HepG2 (cell line): ENCODE results near the gene POU4F3. TPM values are rescaled to one million over a fixed set of nuclear protein-coding genes. Genes with fewer than 3 reads are reported as not detected.

Experiments
- ATAC-seq: fragments of 200-7000 bp; cut with Tn5 transposase; 3 replicates; pipeline ENCODE4 v1.9.1; 2020; ENCODE audit warnings: mild to moderate bottlenecking, moderate library complexity
- BruUV-seq: library from RNA; stranded (reverse); fragments of 400-500 nt; replicated peaks from 2 replicates; lab custom pipeline; 2021; lab: Mats Ljungman, UMichigan
- CTCF ChIA-PET: fragments of 300-600 bp; formaldehyde crosslinking; extraction: SDS; loops from one replicate; lab custom pipeline; 2021; ENCODE audit warnings: low total read pairs, inconsistent platforms, low intra/inter-chr PET ratio; lab: Yijun Ruan, JAX
- POLR2A ChIA-PET: fragments of 350-600 bp; sonication (Branson Sonifier 250); formaldehyde crosslinking; loops from one replicate; lab custom pipeline; 2020; ENCODE audit warnings: antibody characterized with exemption, inconsistent platforms; lab: Yijun Ruan, JAX
- DNase-seq: peaks from one replicate; pipeline ENCODE4 v3.0.0-alpha.2; 2015; ENCODE audit warnings: low spot score
- FAIRE-seq: peaks from 3 replicates; lab custom pipeline; 2011; peaks lifted over from hg19 to GRCh38; lab: Jason Lieb, UNC
- H2AFZ ChIP-seq: one replicate; pipeline ENCODE4 v1.6.1; 2011; ENCODE audit warnings: low read length, inconsistent platforms
- H3K27ac ChIP-seq: fragments of 300-600 bp; 3 replicates; pipeline ENCODE4 v1.8.0; 2011; ENCODE audit warnings: mixed run types, mild to moderate bottlenecking, mixed read lengths, low read length, inconsistent platforms; ENCODE audit not compliant: insufficient read depth; ENCODE audit errors: extremely low read length
- H3K27me3 ChIP-seq, 2 experiments: fragments of 200-600 bp in 1 of 2; 2 replicates in 1 of 2; 3 replicates in 1 of 2; pipeline versions ENCODE4 v1.6.0 to v1.8.0; 2011; ENCODE audit warnings: low read length in 2 of 2, mild to moderate bottlenecking in 2 of 2, moderate library complexity in 2 of 2, inconsistent platforms in 1 of 2; ENCODE audit not compliant: insufficient read depth in 2 of 2, control insufficient read depth in 1 of 2
- H3K36me3 ChIP-seq, 2 experiments: fragments of 200-600 bp in 1 of 2; replicated peaks in 1 of 2; 2 replicates in 1 of 2; 3 replicates in 1 of 2; pipeline versions ENCODE4 v1.5.1 to v1.8.0; 2011; ENCODE audit warnings: low read length in 2 of 2, inconsistent platforms in 1 of 2; ENCODE audit not compliant: insufficient read depth in 2 of 2, control insufficient read depth in 1 of 2
- H3K4me1 ChIP-seq: 2 replicates; pipeline ENCODE4 v1.5.1; 2012; ENCODE audit warnings: low read length, inconsistent platforms; ENCODE audit not compliant: insufficient read depth
- H3K4me2 ChIP-seq: 2 replicates; pipeline ENCODE4 v1.6.0; 2011; ENCODE audit warnings: low read depth, low read length, inconsistent platforms
- H3K4me3 ChIP-seq, 3 experiments: fragments of 200-600 bp in 1 of 3; sonication (generic), shearing (Covaris generic) in 1 of 3; replicated peaks in 1 of 3; 2 replicates each; pipeline ENCODE4 v1.5.1; 2011 to 2016; ENCODE audit warnings: low read length in 3 of 3, inconsistent platforms in 2 of 3, low read depth in 2 of 3, mild to moderate bottlenecking in 2 of 3, control low read depth in 1 of 3, mixed read lengths in 1 of 3; ENCODE audit not compliant: insufficient read depth in 1 of 3
- H3K79me2 ChIP-seq: one replicate; pipeline ENCODE4 v1.6.1; 2011; ENCODE audit warnings: low read length, inconsistent platforms; ENCODE audit not compliant: insufficient read depth
- H3K9ac ChIP-seq: 2 replicates; pipeline ENCODE4 v1.6.0; 2011; ENCODE audit warnings: mild to moderate bottlenecking, low read depth, low read length, inconsistent platforms; ENCODE audit not compliant: insufficient read depth
- H3K9me3 ChIP-seq: 2 replicates; pipeline ENCODE4 v1.5.1; 2012; ENCODE audit warnings: mild to moderate bottlenecking, low read length
- H4K20me1 ChIP-seq: 2 replicates; pipeline ENCODE4 v1.6.0; 2011; ENCODE audit warnings: inconsistent platforms, mild to moderate bottlenecking, low read length, moderate library complexity; ENCODE audit not compliant: insufficient read depth
- TGIF2 ChIP-seq: IDR thresholded peaks from 2 replicates; pipeline ENCODE4 v1.6.1; 2016; ENCODE audit warnings: control low read depth, missing compliant biosample characterization
- ZNF572 ChIP-seq: sonication (generic); formaldehyde crosslinking; IDR thresholded peaks from 2 replicates; pipeline ENCODE4 v1.5.1; 2020; ENCODE audit warnings: mild to moderate bottlenecking, missing genetic modification reagents
- ZNF607 ChIP-seq: sonication (generic); formaldehyde crosslinking; IDR thresholded peaks from 2 replicates; pipeline ENCODE4 v1.5.1; 2020; ENCODE audit warnings: missing genetic modification reagents, mild to moderate bottlenecking, borderline replicate concordance
- ZNF652 ChIP-seq: IDR thresholded peaks from 2 replicates; pipeline ENCODE4 v1.6.1; 2016; ENCODE audit warnings: low read depth, borderline replicate concordance
- WGBS: methylation state at CpG from one replicate; pipeline ENCODE4 v1.1.6; 2017; ENCODE audit warnings: low lambda C conversion rate; 5-methylcytosine and 5-hydroxymethylcytosine counted together
- in situ Hi-C: cut with HindIII; loops from 2 replicates; pipeline ENCODE4 v1.10.0; 2017; ENCODE audit warnings: low pct_unique_long_range_greater_than_20kb; ENCODE audit not compliant: extremely low pct_ligation_motif_present
- intact Hi-C: fragments of 100-400 bp; cut with micrococcal nuclease; formaldehyde crosslinking; loops from one replicate; pipeline ENCODE4 v1.10.0; 2022; ENCODE audit not compliant: unreplicated experiment
- polyA plus RNA-seq, 8 experiments: library from polyadenylated mRNA; depleted of rRNA in 3 of 8; stranded (reverse) in 7 of 8; unstranded in 1 of 8; fragments of >200 nt; fragmentation: Illumina TruSeq in 4 of 8; extraction: Trizol in 4 of 8; gene quantifications; 2 replicates each; pipeline versions ENCODE4 v1.2.1 to v1.2.3, GENCODE V29; 2011 to 2016; ENCODE audit warnings: low read depth in 4 of 8, missing spikeins in 1 of 8, mixed read lengths in 1 of 8; ENCODE audit not compliant: insufficient read depth in 1 of 8
- total RNA-seq, 5 experiments: library from RNA; depleted of rRNA; stranded (reverse); fragments of >200 nt; fragmentation: Illumina TruSeq; extraction: Trizol; gene quantifications; 2 replicates each; pipeline ENCODE4 v1.2.3, GENCODE V29; 2016; ENCODE audit warnings: low read depth in 1 of 5
- TF ChIP-seq, protein P1 (sequence below): sonication (generic); formaldehyde crosslinking; IDR thresholded peaks from 2 replicates; pipeline ENCODE4 v1.5.0; 2020; ENCODE audit warnings: mild to moderate bottlenecking, missing genetic modification reagents, borderline replicate concordance

POU4F3 gene
- total and polyA plus RNA-seq, 2 of the 13 experiments (the other 11 are each of a cell fraction or from before 2014, with no cell fraction given) = not detected

DNA sequence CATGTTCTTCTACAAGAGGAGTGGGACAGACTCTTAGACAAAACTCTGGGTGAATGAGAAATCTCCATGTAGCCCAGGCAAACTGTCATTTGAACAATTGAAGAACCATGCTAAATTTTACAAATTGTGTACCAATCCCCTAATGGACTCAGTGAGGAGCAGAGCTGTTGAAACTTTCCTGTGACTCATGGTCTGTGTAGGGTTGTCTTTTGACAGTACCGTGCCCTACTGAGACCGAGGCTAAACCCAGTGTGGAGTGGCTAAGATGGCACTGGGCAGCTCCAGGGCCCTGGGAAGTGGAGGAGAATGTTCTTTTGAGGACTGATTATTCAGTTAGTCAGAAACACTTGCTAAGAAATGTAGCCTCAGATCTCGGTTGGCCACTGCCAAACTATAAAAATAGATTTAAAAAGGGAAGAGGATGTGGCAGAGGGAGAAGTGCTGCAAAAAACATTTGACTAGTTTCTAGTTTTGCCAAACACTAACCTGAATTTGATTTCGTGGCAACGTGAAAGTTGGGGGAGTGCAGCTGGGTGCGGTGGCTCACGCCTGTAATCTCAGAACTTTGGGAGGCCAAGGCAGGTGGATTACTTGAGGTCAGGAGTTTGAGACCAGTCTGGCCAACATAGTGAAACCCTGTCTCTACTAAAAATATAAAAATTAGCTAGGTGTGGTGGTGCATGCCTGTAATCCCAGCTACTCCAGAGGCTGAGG is 24.7 kb downstream of the POU4F3 start:
- Histone ChIP-seq H3K9me3 (no peaks in the 10 kb centered on the region), H3K4me2 (no peak overlapping the region), H4K20me1 (no peaks in the 10 kb centered on the region), H3K27ac (no peak overlapping the region), H2AFZ (no peak overlapping the region), H3K9ac (no peak overlapping the region), H3K4me1 (no peaks in the 10 kb centered on the region), H3K4me3 (no peak overlapping the region), H3K36me3 (no peaks in the 10 kb centered on the region), H3K79me2 (no peaks in the 10 kb centered on the region), H3K27me3 (peaks cover 0 to 4% of the 10 kb centered on the region in 2 experiments; a peak in 2 of 5 replicates)
- CTCF ChIA-PET = no interaction called here
- no peak for FAIRE-seq
- in situ Hi-C loops (no loop called here), intact Hi-C loops (no loop called here)
- ATAC-seq = no peak
- WGBS = 17% methylated on average over 7 of the region's 7 CpGs
- TF ChIP-seq ZNF607 (CRISPR knock-in tag) (no peak), ZNF652 (CRISPR knock-in tag) (no peak), ZNF572 (CRISPR knock-in tag) (no peak), TGIF2 (CRISPR knock-in tag) (no peak)
- TF ChIP-seq, protein P1, sequence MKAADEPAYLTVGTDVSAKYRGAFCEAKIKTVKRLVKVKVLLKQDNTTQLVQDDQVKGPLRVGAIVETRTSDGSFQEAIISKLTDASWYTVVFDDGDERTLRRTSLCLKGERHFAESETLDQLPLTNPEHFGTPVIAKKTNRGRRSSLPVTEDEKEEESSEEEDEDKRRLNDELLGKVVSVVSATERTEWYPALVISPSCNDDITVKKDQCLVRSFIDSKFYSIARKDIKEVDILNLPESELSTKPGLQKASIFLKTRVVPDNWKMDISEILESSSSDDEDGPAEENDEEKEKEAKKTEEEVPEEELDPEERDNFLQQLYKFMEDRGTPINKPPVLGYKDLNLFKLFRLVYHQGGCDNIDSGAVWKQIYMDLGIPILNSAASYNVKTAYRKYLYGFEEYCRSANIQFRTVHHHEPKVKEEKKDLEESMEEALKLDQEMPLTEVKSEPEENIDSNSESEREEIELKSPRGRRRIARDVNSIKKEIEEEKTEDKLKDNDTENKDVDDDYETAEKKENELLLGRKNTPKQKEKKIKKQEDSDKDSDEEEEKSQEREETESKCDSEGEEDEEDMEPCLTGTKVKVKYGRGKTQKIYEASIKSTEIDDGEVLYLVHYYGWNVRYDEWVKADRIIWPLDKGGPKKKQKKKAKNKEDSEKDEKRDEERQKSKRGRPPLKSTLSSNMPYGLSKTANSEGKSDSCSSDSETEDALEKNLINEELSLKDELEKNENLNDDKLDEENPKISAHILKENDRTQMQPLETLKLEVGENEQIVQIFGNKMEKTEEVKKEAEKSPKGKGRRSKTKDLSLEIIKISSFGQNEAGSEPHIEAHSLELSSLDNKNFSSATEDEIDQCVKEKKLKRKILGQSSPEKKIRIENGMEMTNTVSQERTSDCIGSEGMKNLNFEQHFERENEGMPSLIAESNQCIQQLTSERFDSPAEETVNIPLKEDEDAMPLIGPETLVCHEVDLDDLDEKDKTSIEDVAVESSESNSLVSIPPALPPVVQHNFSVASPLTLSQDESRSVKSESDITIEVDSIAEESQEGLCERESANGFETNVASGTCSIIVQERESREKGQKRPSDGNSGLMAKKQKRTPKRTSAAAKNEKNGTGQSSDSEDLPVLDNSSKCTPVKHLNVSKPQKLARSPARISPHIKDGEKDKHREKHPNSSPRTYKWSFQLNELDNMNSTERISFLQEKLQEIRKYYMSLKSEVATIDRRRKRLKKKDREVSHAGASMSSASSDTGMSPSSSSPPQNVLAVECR (CRISPR knock-in tag) = no peak
- BruUV-seq = no TSS peak
- DNase-seq = no peak
- POLR2A ChIA-PET = no interaction called here
